ENCODE data around the gene CYP39A1. TPM values are rescaled to one million over a fixed set of nuclear protein-coding genes. Genes with fewer than 3 reads are reported as not detected.
A peak's percentile ranks its signal among the peaks of the same experiment; 100 is the strongest.

CYP39A1 gene
- total RNA-seq, 2 donors from 2014 or later: 3.7 to 5.4 TPM

- no peak for DNase-seq
- intact Hi-C loops (cut with DNase I): no loop called here
- no peak for ATAC-seq
Measured at GRCh38 chr6:46538800-46539480, 113.7 kb downstream of the CYP39A1 start.

DNA sequence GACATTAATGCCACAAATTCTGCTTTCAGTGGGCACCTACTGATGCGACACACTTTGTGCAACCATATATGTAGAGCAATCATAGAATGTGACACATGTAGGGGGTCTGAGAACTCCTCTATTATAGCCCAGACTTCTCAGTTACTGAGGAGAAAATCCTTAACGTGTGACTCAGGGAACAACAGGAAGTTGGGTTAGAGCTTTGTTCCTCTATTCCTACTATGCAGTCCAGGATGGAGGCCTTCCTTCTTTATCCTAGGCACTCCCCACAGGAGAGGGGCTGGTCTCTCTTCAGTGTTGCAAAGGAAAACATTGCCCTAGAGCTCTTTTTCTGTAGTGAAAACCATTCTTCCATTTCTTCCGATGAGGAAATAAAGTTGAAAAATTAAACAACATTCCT is 121.7 kb downstream of the CYP39A1 start:
- ATAC-seq: no peak
- intact Hi-C loops (cut with DNase I): no loop called here
- no peak for DNase-seq

DNA sequence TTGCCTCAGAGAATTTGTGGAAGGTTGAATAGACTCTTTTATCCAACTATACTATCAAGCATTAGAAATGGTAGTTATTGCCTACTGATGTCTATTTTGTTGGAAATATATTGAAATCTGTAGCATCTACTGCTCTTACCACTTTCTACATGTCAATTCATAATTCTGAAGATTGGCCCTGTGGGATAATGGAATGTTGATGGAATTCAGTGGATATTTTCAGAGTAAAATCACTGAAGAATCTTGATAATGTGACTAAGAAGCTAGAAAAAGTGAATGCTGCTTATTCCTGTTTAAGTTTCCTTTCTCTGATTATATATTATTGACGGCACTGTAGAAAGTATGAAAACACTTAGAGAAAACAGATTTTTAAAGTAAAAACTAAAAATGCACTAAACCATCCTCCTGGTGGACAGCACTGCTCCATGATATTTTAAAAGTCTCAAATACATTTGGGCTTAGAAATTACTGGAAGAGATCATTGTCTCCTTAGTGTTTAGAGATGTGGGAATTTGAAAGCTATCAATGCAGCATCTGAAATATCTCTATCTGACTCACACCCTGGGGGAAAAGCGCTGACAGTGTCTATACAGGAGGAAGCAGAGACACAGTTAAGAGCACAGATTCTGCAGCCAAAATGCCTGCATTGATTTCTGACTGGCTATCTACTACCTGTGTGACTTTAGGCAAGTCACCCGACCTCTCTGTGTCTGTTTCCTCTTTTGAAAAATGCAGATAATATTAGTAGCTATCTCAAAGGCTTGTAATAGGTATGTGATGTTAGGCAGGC is 123.5 kb downstream of the CYP39A1 start:
- intact Hi-C loops (cut with DNase I): loop anchor here in 1 of 2 donors (10.0 kb wide), 1 partner anchor 56 kb away; no protein-coding TSS in a partner anchor
- DNase-seq (no peak), ATAC-seq (no peak)

GRCh38 chr6:46526607-46527006 is 126.0 kb downstream of the CYP39A1 start:
- DNase-seq (no peak), ATAC-seq (no peak)
- intact Hi-C loops (cut with DNase I): loop anchor here in 1 of 2 donors (10.0 kb wide), 1 partner anchor 58 kb away; no protein-coding TSS in a partner anchor

- ATAC-seq (no peak), DNase-seq (no peak)
- intact Hi-C loops (cut with DNase I): loop anchor here in 1 of 2 donors (10.0 kb wide), 1 partner anchor 59 kb away; no protein-coding TSS in a partner anchor
Measured at GRCh38 chr6:46525583-46525982, 127.0 kb downstream of the CYP39A1 start.

- ATAC-seq (peak; percentile 55 to 72), DNase-seq (no peak)
- intact Hi-C loops (cut with DNase I): loop anchor here in 1 of 2 donors (10.0 kb wide), 1 partner anchor 63 kb away; no protein-coding TSS in a partner anchor
Measured at GRCh38 chr6:46521464-46521971, 131.1 kb downstream of the CYP39A1 start.

DNA sequence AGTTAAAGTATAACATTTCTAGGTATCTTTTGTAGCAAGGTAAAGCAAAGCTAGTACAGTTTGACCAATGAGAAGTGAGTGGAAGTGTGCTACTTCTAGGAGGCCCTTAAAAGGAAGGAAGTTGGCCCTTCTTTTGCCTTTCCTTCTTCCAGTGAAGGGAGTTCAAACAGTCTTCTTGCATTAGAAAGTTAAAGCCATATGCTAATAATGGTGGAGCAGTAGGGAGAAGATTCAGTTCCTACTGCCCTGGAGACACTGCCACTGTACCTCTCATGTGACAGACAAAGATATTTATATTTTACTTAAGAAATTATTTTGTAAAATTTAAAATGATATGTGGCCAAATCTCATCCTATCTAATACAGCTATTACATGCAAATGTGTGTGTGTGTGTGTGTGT is 135.4 kb downstream of the CYP39A1 start:
- no peak for ATAC-seq
- intact Hi-C loops (cut with DNase I): no loop called here
- DNase-seq: no peak

DNA sequence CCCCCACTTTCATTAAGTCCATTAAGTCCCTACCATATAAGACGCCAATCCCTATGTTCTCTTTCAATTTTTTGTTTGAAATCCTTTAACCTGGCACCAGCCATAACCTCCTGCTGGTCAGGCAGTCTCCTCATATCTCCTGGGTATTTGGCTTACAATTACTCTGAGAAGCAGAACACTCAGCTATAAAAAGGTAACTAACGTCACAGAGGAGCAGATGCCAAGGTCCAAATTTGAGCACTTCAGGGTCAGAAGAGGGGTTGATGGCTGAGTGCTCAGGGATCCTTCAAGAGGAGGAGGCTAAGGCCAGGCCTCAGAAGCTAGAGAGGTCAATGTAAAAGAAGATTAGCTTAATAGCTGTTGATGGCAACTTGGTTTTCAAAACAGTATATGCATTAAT is 139.1 kb downstream of the CYP39A1 start:
- ATAC-seq (peak; percentile 46 to 73), DNase-seq (no peak)
- intact Hi-C loops (cut with DNase I): no loop called here

DNA sequence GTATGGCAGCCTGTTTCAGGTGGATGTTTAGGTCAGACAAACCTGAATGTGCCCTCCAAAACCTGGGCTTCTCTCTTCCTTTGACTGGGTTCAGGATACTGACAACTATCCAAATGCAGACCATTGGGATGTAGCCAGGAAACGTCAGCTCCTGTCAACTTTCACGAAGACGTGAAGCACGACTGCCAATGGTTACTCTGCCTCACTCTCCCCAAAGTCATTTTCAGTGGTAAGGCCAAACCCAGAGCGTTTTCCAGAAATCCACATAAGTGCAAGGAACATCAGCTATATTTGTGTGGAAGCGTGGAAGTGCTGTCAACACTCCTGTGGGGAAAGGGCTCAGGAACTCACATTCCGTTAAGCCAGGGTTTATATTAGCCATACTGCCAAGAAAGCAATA is 141.3 kb downstream of the CYP39A1 start:
- DNase-seq (peak; percentile 32), ATAC-seq (peak in 1 of 2 donors; percentile 47)

GRCh38 chr6:46510651-46511050 is 142.0 kb downstream of the CYP39A1 start:
- DNase-seq: no peak
- ATAC-seq: peak; percentile 59 to 69
- intact Hi-C loops (cut with DNase I): no loop called here

More for the DNA sequence above, 141.3 kb downstream of the CYP39A1 start:
- intact Hi-C loops (cut with DNase I): no loop called here

GRCh38 chr6:46509981-46510510 is 142.6 kb downstream of the CYP39A1 start:
- no peak for DNase-seq
- intact Hi-C loops (cut with DNase I): no loop called here
- no peak for ATAC-seq

- ATAC-seq: no peak
- intact Hi-C loops (cut with DNase I): no loop called here
- DNase-seq: no peak
Measured at GRCh38 chr6:46509063-46509462, 143.6 kb downstream of the CYP39A1 start.

DNA sequence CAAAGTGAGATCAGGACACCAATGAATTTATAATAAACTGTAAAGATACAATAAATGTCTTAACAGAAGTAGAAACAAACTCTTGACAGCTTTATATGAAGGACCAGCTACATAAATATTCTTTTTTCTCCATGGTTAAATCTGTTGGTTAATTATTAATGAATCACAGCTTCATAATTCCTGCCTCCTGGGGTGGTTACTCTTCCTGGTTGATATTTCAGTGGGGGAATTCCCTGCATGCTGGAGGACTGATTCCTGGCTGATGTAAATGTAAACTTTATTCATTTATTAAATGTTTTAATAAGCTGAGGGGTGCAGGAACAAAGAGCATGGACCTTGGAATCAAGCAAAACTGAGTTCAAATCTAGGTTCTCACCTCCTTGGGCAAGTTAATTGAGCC is 145.2 kb downstream of the CYP39A1 start:
- intact Hi-C loops (cut with DNase I): no loop called here
- no peak for ATAC-seq
- DNase-seq: no peak

GRCh38 chr6:46505693-46506512 is 146.7 kb downstream of the CYP39A1 start:
- intact Hi-C loops (cut with DNase I): no loop called here
- DNase-seq: peak; percentile 38
- peak; percentile 82 to 83 for ATAC-seq

- intact Hi-C loops (cut with DNase I): no loop called here
- DNase-seq: no peak
- no peak for ATAC-seq
Measured at GRCh38 chr6:46504242-46504641, 148.4 kb downstream of the CYP39A1 start.

DNA sequence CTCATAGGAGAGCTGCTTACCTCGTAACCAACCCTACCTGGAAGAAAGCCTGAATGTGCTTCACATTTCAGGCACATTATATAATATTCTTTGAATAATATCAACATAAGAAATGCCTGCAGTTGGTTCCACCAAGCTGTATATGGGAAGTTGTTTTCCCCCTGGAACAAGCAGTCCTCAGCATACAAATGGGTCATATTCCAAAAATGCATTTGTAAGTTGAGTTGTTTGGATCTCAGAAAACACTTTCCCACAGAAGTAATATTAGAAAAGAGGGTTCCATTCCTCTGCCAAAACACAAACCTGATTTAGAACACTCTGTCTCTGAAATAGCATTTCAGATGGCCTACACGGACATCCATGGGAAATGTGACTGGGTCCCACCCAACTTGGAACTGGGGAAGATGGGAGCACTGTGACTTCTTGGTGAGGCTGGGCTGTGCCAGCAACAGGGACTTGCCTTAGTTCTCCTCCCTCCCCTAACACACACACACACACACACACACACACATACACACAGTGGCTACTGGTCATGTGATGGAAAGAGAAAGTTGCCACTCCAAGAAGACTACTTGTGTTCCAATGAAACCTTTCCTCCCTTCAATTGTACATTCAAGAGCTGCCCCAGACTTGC is 150.0 kb downstream of the CYP39A1 start:
- DNase-seq: no peak
- intact Hi-C loops (cut with DNase I): no loop called here
- peak in 1 of 2 donors; percentile 28 for ATAC-seq

- no peak for ATAC-seq
- intact Hi-C loops (cut with DNase I): no loop called here
- DNase-seq: no peak
Measured at GRCh38 chr6:46501136-46502089, 151.2 kb downstream of the CYP39A1 start.

Measured in left cardiac atrium (tissue), 4 donors.